Measurements from ENCODE around the gene EYA2.

GRCh38 chr20:46936415-46937156 lies 41.9 kb downstream of the EYA2 start:
- no peak for TF ChIP-seq CTCF (IDR thresholded peaks at IDR 0.05)
- no peak for TF ChIP-seq POLR2AphosphoS5 (IDR thresholded peaks at IDR 0.05; ENCODE audit: insufficient read depth in 1 of 2, low read depth in 1 of 2)
- no peak for TF ChIP-seq POLR2A (IDR thresholded peaks at IDR 0.05)
